ENCODE results near the gene KCNAB2. TPM values are rescaled to one million over a fixed set of nuclear protein-coding genes. Genes with fewer than 3 reads are reported as not detected.

KCNAB2 gene
- total RNA-seq, 2 donors from 2014 or later: 210 to 232 TPM

- H3K27ac Mint-ChIP-seq: no peak overlapping the region
- no peaks in the 10 kb centered on the region for H3K27me3 Mint-ChIP-seq (ENCODE audit: low read depth)
- H3K36me3 Mint-ChIP-seq (ENCODE audit: insufficient read depth in 2 of 2): peaks cover 0 to 10% of the 10 kb centered on the region in 2 donors
- H3K9me3 Mint-ChIP-seq: no peaks in the 10 kb centered on the region
- no peak overlapping the region for H3K4me3 Mint-ChIP-seq
- peaks cover 6% of the 10 kb centered on the region for H3K4me1 Mint-ChIP-seq (ENCODE audit: low read depth)
- ATAC-seq (replicated peaks in 1 of 2): no peak
- no peak for DNase-seq
Observed at GRCh38 chr1:6096243-6097116, 50.8 kb downstream of the KCNAB2 start.

- Mint-ChIP-seq H3K9me3 (no peaks in the 10 kb centered on the region), H3K4me3 (no peak overlapping the region), H3K27ac (no peak overlapping the region), H3K36me3 (ENCODE audit: insufficient read depth in 2 of 2) (peaks cover 0 to 10% of the 10 kb centered on the region in 2 donors), H3K27me3 (ENCODE audit: low read depth) (no peaks in the 10 kb centered on the region), H3K4me1 (ENCODE audit: low read depth) (peaks cover 6% of the 10 kb centered on the region)
- no peak for ATAC-seq (replicated peaks in 1 of 2)
- no peak for DNase-seq
Observed at GRCh38 chr1:6097117-6097595, 51.5 kb downstream of the KCNAB2 start.

- H3K27ac Mint-ChIP-seq: peak overlapping the region; percentile 48
- H3K9me3 Mint-ChIP-seq: no peaks in the 10 kb centered on the region
- DNase-seq: no peak
- ATAC-seq (replicated peaks in 1 of 2): no peak
- peaks cover 0 to 10% of the 10 kb centered on the region in 2 donors for H3K36me3 Mint-ChIP-seq (ENCODE audit: insufficient read depth in 2 of 2)
- H3K27me3 Mint-ChIP-seq (ENCODE audit: low read depth): no peaks in the 10 kb centered on the region
- H3K4me1 Mint-ChIP-seq (ENCODE audit: low read depth): peaks cover 6% of the 10 kb centered on the region
- no peak overlapping the region for H3K4me3 Mint-ChIP-seq
Observed at GRCh38 chr1:6097824-6098223, 52.1 kb downstream of the KCNAB2 start.

- H3K27me3 Mint-ChIP-seq (ENCODE audit: low read depth): no peaks in the 10 kb centered on the region
- no peak overlapping the region for H3K4me3 Mint-ChIP-seq
- no peaks in the 10 kb centered on the region for H3K9me3 Mint-ChIP-seq
- H3K36me3 Mint-ChIP-seq (ENCODE audit: insufficient read depth in 2 of 2): peaks cover 0 to 10% of the 10 kb centered on the region in 2 donors
- no peak for ATAC-seq (replicated peaks in 1 of 2)
- H3K4me1 Mint-ChIP-seq (ENCODE audit: low read depth): peaks cover 6% of the 10 kb centered on the region
- peak overlapping the region; percentile 64 for H3K27ac Mint-ChIP-seq
- DNase-seq: no peak
Observed at GRCh38 chr1:6098303-6099215, 52.9 kb downstream of the KCNAB2 start.

- Mint-ChIP-seq H3K27ac (no peak overlapping the region), H3K36me3 (ENCODE audit: insufficient read depth in 2 of 2) (peaks cover 0 to 10% of the 10 kb centered on the region in 2 donors), H3K4me1 (ENCODE audit: low read depth) (peaks cover 6% of the 10 kb centered on the region), H3K27me3 (ENCODE audit: low read depth) (no peaks in the 10 kb centered on the region), H3K9me3 (no peaks in the 10 kb centered on the region), H3K4me3 (no peak overlapping the region)
- DNase-seq: no peak
- no peak for ATAC-seq (replicated peaks in 1 of 2)
Observed at GRCh38 chr1:6099297-6099696, 53.6 kb downstream of the KCNAB2 start.

GRCh38 chr1:6099787-6100765 is 54.4 kb downstream of the KCNAB2 start:
- no peak for ATAC-seq (replicated peaks in 1 of 2)
- H3K36me3 Mint-ChIP-seq (ENCODE audit: insufficient read depth in 2 of 2): peaks cover 0 to 10% of the 10 kb centered on the region in 2 donors
- no peak overlapping the region for H3K27ac Mint-ChIP-seq
- H3K4me3 Mint-ChIP-seq: no peak overlapping the region
- H3K4me1 Mint-ChIP-seq (ENCODE audit: low read depth): peaks cover 6% of the 10 kb centered on the region
- no peaks in the 10 kb centered on the region for H3K27me3 Mint-ChIP-seq (ENCODE audit: low read depth)
- no peaks in the 10 kb centered on the region for H3K9me3 Mint-ChIP-seq
- no peak for DNase-seq

- no peak overlapping the region for H3K4me3 Mint-ChIP-seq
- peaks cover 6% of the 10 kb centered on the region for H3K4me1 Mint-ChIP-seq (ENCODE audit: low read depth)
- peaks cover 0 to 10% of the 10 kb centered on the region in 2 donors for H3K36me3 Mint-ChIP-seq (ENCODE audit: insufficient read depth in 2 of 2)
- no peaks in the 10 kb centered on the region for H3K27me3 Mint-ChIP-seq (ENCODE audit: low read depth)
- no peak overlapping the region for H3K27ac Mint-ChIP-seq
- no peaks in the 10 kb centered on the region for H3K9me3 Mint-ChIP-seq
- DNase-seq (peak in 1 of 2 donors; percentile 18), ATAC-seq (replicated peaks in 1 of 2) (no peak)
Observed at GRCh38 chr1:6100861-6101783, 55.4 kb downstream of the KCNAB2 start.

- Mint-ChIP-seq H3K27me3 (ENCODE audit: low read depth) (peaks cover 2% of the 10 kb centered on the region), H3K4me1 (ENCODE audit: low read depth) (peaks cover 6% of the 10 kb centered on the region), H3K9me3 (no peaks in the 10 kb centered on the region), H3K27ac (peak overlapping the region; percentile 73), H3K4me3 (no peak overlapping the region), H3K36me3 (ENCODE audit: insufficient read depth in 2 of 2) (peaks cover 0 to 10% of the 10 kb centered on the region in 2 donors)
- no peak for DNase-seq
- peak; percentile 11 to 12 for ATAC-seq (replicated peaks in 1 of 2)
Observed at GRCh38 chr1:6101826-6102531, 56.3 kb downstream of the KCNAB2 start.

- peak overlapping the region; percentile 46 for H3K27ac Mint-ChIP-seq
- peak in 1 of 2 donors; percentile 2 for ATAC-seq (replicated peaks in 1 of 2)
- no peak for DNase-seq
- H3K36me3 Mint-ChIP-seq (ENCODE audit: insufficient read depth in 2 of 2): peaks cover 0 to 8% of the 10 kb centered on the region in 2 donors
- H3K4me1 Mint-ChIP-seq (ENCODE audit: low read depth): peaks cover 3% of the 10 kb centered on the region
- no peak overlapping the region for H3K4me3 Mint-ChIP-seq
- H3K9me3 Mint-ChIP-seq: peaks cover 0 to 3% of the 10 kb centered on the region in 2 donors
- H3K27me3 Mint-ChIP-seq (ENCODE audit: low read depth): peaks cover 7% of the 10 kb centered on the region
Observed at GRCh38 chr1:6102532-6102845, 56.8 kb downstream of the KCNAB2 start.

- peaks cover 0 to 3% of the 10 kb centered on the region in 2 donors for H3K36me3 Mint-ChIP-seq (ENCODE audit: insufficient read depth in 2 of 2)
- H3K4me3 Mint-ChIP-seq: no peak overlapping the region
- H3K9me3 Mint-ChIP-seq: peaks cover 0 to 3% of the 10 kb centered on the region in 2 donors
- ATAC-seq (replicated peaks in 1 of 2) (peak; percentile 16 to 25), DNase-seq (no peak)
- no peak overlapping the region for H3K27ac Mint-ChIP-seq
- H3K4me1 Mint-ChIP-seq (ENCODE audit: low read depth): no peaks in the 10 kb centered on the region
- H3K27me3 Mint-ChIP-seq (ENCODE audit: low read depth): peaks cover 15% of the 10 kb centered on the region
Observed at GRCh38 chr1:6103111-6103853, 57.6 kb downstream of the KCNAB2 start.

Measured in activated T-cell treated with anti-CD3 and anti-CD28 coated beads, Interleukin-2, amount 50 U/mL, for 72 hours (primary cell).